HG02642 (cell line): ENCODE measurements around the gene HNRNPUL1.

Experiments used
- ATAC-seq: cut with Tn5 transposase; IDR thresholded peaks from one replicate; pipeline ENCODE4 v1.9.1; 2021; ENCODE audit warnings: mild to moderate bottlenecking; ENCODE audit not compliant: unreplicated experiment, poor library complexity

HNRNPUL1 gene

DNA sequence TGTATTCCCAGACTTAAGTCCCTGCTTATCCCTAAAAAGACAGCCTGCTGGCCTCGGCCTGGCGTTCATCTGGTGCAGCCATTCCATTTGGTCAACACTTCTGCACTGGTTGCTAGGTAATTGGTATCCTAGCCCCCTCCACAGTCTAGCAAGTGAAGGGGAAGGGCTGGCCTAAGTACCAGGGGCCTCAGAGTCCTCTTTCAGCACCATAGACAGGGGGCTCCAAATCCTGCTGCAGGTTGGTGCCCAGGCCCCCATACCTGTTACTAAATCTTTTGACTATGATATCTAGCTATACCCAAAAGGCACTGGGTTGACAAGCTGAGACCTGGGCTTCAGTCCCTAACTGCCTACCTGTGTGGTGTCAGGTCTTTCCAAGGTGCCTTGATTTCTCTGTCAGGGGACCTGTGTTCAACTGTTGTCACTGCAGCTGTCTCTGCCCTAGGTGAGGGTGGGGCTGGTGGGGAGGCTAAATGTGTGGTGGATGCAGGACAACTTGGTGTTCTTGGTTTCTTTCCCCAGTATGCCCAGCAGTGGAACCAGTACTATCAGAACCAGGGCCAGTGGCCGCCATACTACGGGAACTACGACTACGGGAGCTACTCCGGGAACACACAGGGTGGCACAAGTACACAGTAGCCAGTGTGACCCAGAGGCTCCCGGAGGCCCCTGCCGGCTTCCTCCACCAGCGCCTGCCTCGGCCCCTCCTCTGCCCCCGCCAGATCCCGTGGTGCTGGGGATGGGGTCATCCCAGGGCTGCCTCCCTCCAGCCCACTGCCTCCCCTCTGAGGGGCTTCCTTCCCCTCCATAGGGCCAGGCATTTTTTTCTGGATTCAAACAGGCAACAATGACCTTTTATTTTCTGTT is 42.0 kb downstream of the HNRNPUL1 start:
- ATAC-seq: no peak

DNA sequence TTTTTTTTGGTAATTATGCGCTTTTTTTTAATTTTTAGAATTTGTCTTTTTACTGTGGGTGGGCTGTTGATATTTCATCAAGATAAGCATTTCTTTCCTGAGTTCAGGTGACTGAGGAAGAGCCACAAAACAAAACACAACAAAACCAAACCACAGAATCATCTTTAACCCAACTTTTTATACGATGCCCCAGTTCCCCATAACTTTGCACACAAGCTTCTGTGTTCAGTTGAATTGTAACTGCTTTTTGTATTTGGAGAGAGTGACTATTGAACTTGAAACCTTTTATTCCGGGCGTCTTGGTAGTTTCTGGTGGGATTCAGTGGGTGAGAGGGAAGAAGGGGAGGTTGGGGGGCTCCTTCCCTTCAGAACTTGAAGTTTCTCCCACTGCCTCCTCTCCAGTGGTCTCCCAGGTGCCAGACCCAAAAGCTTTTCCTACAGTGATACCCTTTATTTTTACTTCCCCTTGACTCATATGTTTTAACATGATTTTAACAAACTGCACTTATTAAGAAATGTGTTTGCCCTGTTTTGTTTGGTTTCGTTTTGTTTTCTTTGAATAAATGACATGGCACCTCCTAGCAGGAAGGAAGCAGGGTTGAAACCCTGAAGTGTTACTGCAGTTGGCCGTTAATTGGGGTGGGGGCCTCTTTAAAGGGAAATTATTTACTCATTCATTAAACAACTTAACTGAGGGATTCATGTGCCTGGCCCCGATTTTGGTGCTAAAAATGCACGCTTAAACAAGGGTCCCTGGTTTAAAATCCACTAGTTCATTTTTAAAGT is 43.1 kb downstream of the HNRNPUL1 start:
- no peak for ATAC-seq

DNA sequence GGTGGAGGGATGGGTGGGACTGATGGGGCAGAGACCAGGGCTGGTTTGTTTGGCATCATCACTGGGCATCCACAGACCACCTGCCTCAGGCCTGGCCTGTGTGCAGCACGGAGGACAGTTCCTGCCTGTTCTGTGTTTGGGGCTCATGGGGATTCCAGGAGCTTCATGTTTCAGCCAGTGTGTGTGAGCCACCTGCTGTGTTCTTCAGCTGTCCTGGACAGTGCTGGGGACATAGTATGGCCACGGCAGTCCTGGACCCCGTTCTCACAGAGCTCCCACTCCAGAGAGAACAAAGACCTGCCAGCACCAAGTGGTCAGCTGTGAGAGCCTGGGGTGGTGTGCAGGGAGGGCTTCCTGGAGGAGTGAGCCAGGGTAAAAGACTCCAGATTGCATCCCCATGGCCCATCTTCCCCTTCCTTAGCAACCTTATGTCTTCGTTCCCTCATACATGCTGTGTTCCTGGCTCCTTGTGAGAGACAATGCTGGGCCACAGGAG is 43.8 kb downstream of the HNRNPUL1 start:
- peak; percentile 6 for ATAC-seq

DNA sequence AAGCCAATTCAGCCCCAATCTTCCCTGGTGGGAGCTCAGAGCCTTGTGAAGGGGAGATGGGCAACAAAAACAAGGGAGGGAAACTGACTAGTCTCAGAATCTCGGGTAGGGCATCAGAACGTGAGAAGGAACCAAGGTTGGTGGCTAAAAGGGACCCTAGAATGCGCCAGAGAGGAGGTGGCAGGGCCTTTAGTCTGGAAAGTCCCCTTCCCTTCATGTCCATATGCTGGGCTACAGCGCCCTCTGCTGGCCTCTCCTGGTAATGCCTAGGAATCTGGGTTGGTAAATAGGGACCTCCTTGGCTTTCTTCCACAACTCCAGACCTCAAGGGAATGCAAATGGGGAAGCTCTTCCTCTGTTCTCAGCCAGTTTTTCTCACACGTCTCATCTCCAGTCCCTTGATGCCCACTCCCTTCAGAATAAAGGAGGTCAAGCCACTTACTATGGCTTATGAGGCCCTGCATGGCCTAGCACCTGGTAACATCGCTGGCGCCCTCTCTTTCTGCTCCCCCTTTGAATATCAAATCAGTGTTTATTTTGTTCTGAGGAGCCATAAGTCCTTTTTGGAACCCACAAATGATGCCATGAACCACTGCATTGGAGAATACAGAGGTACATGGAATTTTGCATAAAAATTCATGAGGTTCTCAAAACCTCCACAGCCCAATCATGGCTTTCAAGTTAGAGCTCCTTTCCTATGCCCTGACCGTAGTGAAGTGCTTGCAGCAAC is 44.4 kb downstream of the HNRNPUL1 start:
- peak; percentile 42 for ATAC-seq

DNA sequence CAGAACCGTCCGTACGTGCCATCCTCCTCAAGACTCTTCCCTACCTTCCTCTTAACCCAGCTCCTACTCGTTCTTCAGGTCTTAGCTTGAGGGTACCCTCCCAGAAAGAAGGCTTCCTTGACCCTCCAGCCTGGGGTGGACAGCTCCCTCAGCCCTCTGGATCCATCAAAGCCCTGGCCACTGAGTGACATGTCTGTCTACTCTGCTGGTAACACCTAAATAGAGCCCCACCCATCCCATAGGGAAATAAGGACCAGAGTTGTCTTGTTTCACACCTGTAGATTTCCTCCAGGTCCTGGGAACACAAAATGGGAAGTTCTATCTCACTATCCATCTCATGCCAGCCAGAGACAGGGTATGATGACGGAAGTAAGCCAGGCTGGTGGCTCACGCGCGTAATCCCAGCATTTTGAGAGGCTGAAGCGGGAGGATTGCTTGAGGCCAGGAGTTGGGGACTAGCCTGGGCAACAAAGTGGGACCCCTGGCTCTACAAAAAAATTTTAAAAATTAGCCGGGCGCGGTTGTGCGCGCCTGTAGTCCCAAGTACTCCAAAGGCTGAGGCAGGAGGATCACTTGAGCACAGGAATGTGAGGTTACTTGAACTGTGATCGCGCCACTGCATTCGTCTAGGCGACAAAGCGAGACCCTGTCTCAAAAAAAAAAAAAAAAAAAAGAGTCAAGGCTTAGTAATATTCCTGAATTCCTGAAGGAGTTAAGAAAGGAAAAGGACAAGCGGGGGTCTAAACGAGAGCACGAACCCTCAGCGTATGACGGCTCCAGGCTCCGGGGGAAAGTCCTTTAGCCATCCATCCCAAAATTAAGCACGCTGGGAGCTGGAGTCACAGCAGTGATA is 45.2 kb downstream of the HNRNPUL1 start:
- ATAC-seq: no peak

DNA sequence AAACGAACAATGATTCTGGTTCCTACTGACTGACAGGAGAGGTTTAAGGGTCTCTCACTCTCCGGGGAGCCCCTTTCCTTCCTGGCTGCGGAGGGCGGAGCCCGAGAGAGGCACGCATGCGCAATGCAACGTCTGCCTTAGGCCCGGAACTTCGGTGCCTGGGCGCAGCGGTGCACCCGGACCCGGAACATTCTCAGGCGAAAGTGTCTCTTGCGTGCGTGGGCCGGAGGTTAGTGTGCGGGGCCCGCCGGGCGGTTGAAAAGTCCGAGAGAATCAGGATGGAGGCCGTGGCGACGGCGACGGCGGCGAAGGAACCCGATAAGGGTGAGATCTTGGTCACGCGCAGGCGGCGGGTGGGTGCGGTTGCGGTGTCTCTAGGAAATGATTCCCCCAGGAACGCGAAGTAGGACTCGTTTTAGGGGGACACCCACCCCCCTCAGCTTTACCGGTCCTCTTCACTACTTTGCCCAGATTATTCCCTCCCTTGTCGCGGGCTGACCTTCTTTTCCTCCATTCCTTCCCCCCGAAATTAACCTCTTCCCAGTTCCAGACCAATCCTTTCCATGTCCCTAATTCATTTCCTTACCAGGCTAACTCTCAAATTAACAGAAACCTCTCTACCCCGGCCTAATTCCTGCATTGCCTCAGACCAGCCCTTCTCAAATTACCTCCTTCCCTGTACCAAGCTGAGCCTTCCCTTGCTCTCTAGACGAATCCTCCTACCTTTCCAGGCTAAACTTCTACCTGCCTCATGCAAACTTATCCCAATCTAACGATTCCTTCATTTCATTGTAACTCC is 46.1 kb downstream of the HNRNPUL1 start, which contains the start of gene CCDC97:
CCDC97 (plus strand) TSS at position 140 of the 799 bp plus-strand sequence; CDS start at position 279, 139 bp downstream.
- peak; percentile 77 for ATAC-seq

DNA sequence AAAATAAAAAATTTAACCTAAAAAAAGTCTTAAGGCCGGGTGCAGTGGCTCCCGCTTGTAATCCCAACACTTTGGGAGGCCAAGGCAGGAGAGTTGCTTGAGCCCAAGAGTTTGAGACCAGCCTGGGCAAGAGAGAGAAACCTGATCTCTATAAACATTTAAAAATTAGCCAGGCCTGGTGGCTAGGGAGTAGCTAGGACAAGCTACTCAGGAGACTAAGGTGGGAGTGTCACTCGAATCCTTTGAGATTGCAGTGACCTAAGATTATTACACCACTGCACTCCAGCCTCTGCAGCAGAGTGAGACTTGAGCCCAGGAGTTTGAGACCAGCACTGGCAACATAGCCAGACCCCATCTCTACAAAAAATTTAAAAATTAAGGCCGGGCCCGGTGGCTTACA is 46.9 kb downstream of the HNRNPUL1 start:
- ATAC-seq: no peak

DNA sequence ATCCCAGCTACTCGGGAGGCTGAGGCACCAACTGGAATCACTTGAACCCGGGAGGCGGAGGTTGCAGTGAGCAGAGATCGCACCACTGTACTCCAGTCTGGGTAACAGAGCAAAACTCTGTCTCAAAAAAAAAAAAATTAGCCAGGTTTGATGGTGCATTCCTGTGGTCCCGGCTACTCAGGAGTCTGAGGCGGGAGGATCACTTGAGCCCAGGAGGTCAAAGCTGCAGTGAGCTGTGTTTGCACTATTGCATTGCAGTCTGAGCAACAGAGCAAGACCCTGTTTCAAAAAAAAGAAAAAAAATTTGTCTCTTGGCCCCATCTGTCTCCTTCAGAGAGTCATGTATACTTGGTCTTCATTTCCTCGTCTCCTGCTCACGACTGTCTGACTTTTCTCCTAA is 47.4 kb downstream of the HNRNPUL1 start:
- ATAC-seq: no peak

DNA sequence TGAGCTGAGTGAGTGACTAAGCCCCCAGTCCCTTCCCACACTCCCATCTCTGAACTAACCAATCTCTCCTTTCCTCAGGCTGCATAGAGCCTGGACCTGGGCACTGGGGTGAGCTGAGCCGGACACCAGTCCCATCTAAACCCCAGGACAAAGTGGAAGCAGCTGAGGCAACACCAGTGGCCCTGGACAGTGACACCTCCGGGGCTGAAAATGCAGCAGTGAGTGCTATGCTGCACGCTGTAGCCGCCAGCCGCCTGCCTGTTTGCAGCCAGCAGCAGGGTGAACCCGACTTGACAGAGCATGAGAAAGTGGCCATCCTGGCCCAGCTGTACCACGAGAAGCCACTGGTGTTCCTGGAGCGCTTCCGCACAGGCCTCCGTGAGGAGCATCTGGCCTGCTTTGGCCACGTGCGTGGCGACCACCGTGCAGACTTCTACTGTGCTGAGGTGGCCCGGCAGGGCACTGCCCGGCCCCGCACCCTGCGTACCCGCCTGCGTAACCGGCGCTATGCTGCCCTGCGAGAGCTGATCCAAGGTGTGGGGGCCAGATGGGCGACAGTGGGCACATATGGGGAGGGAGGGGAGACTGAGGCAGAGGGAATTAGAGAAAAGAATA is 52.2 kb downstream of the HNRNPUL1 start:
- ATAC-seq: no peak

DNA sequence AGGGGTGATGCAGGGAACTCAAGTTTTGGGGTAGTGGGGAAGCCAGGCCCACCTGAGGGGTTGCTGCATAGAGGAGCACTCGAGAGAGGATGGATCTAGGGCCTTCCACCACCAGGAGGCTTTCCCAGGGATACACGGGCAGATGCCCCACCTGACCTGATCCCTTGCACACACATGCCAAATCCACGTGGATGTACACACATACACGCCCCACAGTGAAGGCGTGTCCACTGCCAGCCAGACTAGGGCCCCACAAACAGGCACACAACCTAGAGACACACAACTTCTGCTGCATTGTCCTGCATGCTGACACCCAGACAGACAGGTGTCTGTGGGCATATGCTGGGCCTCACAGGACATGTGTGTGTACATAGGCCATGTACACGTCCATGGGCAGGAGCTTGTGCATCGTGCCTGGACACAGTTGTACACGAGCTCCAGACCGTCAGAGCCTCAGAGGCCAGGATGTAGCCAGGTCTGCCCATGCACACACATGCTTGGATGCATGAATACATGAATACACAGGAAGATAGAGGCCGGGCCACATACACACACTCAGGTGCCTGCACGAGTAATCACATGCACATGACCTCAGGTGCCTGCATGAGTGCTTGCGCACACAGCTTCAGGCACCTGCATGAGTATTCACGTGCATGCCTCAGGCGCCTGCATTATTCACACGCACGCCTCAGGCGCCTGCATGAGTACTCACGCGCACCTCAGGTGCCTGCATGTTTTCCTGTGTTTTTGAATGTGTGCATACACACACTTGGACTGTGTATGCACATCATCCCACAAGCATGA is 54.7 kb downstream of the HNRNPUL1 start:
- no peak for ATAC-seq

DNA sequence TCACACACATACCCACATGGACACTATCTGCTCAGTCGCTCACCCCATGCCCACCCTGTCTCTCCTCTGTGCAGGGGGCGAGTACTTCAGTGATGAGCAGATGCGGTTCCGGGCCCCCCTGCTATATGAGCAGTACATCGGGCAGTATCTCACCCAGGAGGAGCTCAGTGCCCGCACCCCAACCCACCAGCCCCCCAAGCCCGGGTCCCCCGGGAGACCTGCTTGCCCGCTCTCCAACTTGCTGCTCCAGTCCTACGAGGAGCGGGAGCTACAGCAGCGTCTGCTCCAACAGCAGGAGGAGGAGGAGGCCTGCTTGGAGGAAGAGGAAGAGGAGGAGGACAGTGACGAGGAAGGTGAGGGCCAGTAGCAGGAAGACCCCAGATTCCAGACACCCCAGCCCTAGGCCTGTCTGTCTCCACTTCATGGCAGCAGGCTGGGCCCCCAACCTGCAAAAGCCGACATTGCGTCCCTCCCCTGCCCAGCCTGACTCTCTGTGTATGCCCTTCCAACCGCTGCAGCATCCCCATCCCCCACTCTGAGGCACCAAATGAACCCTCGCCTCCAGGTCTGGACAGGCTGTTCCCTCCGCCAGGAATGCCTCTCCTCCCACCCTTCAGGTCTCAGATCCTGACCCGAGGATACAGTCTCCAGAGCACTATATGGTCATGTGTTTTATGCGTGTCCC is 55.5 kb downstream of the HNRNPUL1 start:
- ATAC-seq: no peak

DNA sequence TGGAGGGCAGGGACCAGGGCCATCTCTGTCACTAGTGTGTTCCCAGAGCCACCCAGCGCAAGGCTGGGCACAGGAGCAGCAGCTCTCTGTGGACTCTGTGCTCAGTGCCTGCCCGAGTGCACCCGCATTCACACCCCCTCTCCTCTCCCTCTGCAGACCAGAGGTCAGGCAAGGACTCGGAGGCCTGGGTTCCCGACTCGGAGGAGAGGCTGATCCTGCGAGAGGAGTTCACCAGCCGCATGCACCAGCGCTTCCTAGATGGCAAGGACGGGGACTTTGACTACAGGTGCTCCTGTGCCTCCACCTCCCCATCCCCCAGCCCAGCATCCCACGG is 56.0 kb downstream of the HNRNPUL1 start:
- ATAC-seq: no peak

DNA sequence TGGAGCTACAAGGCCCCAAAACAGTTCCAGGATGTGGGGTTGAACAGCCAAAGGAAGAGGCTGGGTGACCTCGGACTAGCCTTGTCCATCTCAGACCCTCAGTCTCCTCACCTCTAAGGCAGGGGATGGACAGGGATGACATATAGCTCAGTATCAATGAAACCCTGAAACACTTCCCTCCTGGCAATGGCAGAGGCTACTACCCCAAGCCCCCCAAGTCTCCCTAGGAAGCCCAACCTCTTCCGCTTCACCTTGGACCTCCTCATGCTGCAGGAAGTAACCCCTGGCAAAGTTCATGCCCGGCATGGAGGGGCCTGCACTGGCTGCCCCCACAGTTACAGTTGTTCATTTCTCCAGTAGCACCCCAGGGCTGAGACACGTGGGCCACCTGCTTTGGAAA is 56.4 kb downstream of the HNRNPUL1 start:
- no peak for ATAC-seq

DNA sequence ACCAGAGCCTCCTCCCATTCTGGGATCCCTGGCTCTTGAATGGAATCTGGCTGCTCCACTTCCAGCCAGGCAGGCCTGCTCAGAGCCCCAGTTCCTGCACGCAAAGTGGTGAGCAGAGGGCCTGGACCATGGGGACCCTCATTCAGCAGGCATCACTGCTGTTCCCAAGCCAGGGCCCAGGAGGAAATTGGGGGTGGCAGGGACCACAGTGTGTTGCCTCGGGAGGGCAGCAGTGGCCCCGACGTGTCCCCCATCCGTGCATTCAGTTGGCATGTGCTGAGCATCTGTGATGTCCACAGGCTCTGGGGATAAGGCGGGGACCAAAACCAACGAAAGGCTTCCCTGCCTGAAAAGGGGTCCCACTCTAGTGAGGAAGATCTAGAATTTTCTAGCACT is 57.0 kb downstream of the HNRNPUL1 start:
- ATAC-seq: no peak

DNA sequence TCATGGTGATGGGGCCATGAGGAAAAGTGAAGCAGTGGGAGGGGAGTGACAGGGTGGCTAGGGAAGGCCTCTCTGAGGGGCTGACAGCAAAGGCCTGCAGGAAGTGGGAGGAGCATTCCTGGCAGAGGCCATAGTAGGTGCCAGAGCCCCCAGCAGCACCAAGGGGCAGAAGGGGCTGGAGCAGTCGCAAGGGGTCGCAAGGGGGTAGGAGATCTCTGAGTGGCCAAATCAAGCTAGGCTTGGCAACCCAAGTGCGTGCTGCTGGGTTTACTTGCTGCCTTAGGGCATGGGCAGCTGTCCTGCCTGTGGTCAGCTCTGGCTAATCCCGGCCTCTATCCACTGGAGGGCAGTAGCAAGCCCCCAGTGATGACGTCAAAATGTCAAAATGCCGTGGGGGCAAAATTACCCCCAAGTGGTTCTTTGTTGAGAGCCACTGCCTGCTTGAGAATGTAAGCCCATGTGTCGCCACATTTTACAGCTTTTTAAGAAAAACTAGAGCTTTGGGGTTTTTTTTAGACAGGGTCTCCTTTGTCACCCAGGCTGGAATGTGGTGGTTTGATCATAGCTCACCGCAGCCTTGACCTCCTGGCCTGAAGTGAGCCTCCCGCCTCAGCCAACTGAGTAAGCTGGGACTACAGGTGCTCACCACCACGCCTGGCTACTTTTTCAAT is 57.6 kb downstream of the HNRNPUL1 start:
- ATAC-seq: no peak

DNA sequence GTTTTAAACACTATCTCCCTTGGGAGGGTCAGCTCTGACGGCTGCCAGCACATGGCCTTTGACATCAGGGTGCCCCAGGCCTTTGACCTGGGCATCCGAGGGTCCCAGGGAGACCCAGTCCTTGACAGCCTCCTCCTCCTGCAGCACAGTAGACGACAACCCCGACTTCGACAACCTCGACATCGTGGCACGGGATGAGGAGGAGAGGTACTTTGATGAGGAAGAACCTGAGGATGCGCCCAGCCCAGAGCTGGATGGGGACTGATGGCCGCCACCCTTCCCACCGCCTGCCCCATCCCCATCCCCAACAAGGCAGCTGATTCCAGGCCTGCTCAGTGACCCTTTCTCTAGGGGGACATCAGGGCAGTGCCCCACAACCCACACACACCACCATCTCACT is 58.3 kb downstream of the HNRNPUL1 start:
- no peak for ATAC-seq

DNA sequence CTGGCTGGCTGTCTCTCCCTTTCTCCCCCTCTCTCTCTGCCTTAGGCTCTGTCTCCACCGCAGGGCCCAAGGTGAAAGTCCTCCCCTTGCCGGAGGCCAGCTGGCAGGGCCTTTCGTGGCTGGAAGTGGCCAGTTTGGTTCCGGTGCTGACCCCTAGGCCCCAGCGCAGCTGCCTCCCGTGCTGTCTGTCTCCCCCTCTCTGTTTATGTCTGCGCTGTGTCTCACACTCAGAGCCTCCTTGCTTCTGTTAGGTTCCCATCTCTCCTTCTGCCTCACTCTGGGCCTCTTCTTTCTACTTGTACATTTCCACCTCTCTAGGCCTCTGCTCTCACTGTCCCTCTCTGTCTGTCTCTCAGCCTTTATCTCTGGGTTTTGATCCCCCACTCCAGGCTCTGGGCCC is 58.9 kb downstream of the HNRNPUL1 start:
- ATAC-seq: no peak
